GM18868 (cell line): ENCODE data around the gene ERH.
"Not testable (repeated sequence)": the region's sequence is repeated elsewhere in the genome, so short reads cannot be mapped to it uniquely, and the experiment has no call there.

ENCODE experiments used
- ATAC-seq: cut with Tn5 transposase; IDR thresholded peaks from one replicate; pipeline ENCODE4 v1.9.1; 2021; ENCODE audit warnings: mild to moderate bottlenecking, moderate library complexity; ENCODE audit not compliant: unreplicated experiment

Gene ERH

GRCh38 chr14:69398053-69398817, at the start of gene ERH, which contains the start of gene SLC39A9:
TSS of gene ERH (minus strand) at chr14:69398299. CDS start at chr14:69398233, 66 bp downstream.
TSS of gene SLC39A9 (plus strand) at chr14:69398692. CDS start at chr14:69399370, 678 bp downstream.
- peak; percentile 89 for ATAC-seq

- no peak for ATAC-seq
Measured at GRCh38 chr14:69443296-69443805, 45.3 kb upstream of the ERH start.

DNA sequence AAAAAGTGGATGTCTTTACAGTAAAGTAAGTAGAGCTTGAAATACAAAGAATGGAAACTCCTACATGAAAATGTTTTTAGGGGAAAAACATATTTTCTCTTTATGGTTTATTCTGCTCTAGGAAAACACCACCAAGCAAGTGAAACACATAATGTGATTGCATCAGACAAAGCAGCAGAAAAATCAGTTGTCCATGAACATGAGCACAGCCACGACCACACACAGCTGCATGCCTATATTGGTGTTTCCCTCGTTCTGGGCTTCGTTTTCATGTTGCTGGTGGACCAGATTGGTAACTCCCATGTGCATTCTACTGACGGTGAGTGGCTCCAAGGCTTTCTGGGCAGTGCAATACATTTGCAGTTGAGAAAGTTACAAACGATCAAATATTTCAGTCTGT, 43.8 kb upstream of the ERH start:
- ATAC-seq, result peak; percentile 84

GRCh38 chr14:69439521-69440270, 41.6 kb upstream of the ERH start:
- ATAC-seq, result no peak

DNA sequence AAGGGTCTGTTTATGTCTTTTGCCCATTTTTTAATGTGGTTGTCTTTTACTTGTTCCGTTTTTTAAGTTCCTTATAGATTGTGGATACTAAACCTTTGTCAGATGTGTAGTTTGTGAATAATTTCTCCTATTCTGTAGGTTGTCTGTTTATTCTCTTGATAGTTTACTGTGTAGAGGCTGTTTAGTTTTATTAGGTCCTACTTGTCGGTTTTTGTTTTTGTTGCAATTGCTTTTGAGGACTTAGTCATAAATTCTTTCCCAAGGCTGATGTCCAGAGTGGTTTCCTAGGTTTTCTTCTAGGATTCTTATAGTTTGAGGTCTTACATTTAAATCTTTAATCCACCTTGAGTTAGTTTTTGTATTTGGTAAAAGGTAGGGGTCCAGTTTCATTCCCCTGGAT, 34.3 kb upstream of the ERH start:
- no peak for ATAC-seq

- ATAC-seq, result no peak
Measured at GRCh38 chr14:69430306-69430939, 32.3 kb upstream of the ERH start.

- no peak for ATAC-seq
Measured at GRCh38 chr14:69429643-69430042, 31.5 kb upstream of the ERH start.

- no peak for ATAC-seq
Measured at GRCh38 chr14:69428289-69428998, 30.3 kb upstream of the ERH start.

- no peak for ATAC-seq
Measured at GRCh38 chr14:69427596-69427995, 29.5 kb upstream of the ERH start.

DNA sequence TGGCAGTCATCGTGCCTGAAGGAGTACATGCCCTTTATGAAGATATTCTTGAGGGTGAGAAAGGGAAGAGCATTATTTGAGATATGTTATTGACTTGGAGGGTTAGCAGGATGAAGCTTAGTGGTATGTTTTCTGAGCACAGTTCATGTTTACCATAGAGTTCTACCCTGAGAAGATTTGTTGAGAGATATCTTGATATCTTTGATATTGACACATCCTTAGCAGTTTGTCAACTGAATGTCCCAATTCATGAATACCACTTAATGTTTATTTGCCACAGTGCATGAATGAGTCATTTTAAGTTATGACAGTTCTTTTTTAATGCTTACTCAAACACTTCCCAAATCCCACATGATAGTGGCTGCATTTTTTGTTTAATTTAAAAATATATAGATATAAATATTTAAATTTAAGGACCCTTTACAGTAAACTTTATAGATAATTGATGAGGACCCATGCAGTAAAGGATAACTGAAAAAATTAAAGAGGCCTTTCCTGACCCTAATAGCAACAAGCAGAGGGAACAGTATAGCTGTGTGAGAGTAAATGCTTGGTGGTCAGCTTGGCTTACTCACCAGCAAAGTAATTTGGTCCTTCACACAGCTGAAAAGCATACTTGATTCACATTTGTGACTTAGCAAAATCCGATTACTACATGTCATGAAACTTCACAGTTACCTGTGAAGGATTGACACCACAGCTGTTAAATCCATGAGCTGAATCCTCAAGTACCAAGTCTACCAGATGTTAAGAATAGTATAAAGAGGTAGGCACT, 26.2 kb upstream of the ERH start:
- ATAC-seq, result no peak

DNA sequence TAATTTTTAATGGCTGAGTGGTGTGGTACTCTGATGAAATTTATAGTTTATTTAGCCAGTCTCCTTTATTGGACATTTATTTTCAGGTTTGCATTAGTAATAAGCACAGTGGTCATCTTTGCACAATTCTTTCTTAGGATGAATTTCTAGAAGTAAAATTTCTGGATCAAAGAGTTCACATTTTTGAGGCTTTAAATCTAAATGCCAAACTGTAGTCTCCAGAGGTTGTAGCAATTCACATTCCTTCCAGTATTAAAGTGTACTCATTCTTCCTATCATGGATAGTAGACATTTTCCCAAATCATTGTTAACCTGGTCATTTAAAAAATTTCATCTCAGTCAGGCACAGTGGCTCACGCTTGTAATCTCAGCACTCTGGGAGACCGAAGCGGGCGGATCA, 25.2 kb upstream of the ERH start:
- no peak for ATAC-seq

DNA sequence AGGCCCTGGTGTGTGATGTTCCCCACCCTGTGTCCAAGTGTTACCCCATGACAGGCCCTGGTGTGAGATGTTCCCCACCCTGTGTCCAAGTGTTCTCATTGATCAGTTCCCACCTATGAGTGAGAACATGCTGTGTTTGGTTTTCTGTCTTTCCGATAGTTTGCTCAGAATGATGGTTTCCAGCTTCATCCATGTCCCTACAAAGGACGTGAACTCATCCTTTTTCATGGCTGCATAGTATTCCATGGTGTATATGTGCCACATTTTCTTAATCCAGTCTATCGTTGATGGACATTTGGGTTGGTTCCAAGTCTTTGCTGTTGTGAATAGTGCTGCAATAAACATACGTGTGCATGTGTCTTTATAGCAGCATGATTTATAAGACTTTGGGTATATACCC, 18.0 kb upstream of the ERH start:
- not testable (repeated sequence) for ATAC-seq

DNA sequence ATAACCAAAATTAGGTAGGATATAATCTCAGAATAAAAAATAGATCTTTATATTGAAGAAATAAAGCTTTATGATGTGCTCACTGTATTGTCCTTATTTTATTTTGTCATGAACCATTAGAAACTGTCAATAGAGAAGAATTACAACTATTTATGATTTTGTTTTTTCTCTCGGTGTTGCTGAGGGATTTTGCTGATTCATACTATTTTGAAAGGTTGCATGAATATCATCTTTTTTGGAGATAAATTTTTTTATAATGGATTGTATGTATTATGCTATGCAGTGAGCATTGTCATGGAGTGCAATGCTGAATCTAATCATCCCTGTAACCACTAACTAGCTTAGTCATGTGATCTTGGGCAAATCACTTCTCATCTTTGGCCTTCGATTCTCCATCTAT, 15.4 kb upstream of the ERH start:
- no peak for ATAC-seq

DNA sequence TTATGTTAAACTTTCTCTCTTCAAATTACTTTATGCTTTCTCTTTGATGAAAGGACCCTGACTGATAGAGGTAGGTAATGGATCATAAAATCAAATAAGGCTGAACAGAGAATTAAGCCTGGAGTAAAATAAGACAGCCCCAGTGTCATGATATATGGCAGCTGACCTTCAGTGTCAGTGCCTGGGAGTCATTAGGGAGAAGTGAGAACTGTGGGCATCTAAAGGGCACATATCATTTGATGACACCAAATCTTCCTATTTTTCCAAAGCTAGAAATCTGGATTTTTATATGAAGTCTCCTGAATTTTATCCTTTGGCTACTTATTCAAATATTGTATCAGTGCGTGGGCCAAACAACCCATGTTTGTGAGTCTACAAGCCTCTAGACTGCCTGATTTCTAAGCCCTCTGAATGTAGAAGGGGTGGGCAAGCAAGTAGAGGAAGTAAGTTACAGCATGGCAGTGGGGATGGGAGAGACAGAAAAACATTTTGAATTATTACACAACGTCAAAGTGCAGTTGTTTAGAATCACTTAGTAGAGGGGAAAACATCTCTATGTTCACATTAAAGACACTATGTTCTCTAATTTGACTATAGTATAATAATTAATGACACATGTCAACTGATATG, 10.3 kb upstream of the ERH start:
- no peak for ATAC-seq

- no peak for ATAC-seq
Measured at GRCh38 chr14:69405762-69406161, 7.7 kb upstream of the ERH start.

- ATAC-seq, result no peak
Measured at GRCh38 chr14:69404883-69405282, 6.8 kb upstream of the ERH start.

DNA sequence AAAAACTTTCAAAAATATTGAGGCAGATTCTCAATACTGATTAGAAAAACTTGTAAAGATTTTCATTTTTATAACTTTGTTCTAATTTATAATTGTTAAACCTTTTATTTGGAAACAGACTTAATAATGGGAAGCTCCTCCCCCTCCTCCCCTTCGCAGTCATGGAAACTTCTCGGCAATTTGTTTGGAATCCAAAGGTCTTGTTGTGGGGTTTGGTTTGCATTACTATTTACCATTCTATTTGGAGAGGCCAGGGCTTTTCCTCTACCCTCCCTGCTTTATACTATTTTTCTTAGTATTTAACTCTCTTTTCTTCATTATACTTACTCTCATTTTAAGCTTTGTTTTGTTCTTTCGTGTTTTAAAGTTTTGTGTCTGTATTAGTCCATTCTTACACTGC, 6.4 kb upstream of the ERH start:
- ATAC-seq, result no peak

GRCh38 chr14:69401841-69402240, 3.7 kb upstream of the ERH start:
- no peak for ATAC-seq

DNA sequence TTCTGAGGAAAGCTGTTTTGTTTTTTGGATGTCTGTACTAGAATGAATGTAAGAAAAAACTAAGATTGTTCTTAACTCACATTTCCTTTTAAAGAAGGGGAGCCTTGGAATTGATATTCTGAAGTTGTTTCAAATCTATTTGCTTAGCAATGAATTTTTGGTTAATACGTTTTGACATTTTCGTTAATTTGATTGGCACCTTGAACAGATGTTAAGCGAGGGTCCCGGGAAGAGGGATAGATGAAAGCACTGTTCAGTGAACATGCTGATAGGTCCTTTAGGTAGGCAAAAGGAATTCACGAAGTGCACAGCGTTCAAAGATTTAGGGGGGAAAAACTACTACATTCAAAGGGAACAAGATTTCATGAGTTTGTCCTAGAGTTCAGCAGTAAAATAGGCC, 2.1 kb upstream of the ERH start:
- ATAC-seq, result no peak

- no peak for ATAC-seq
Measured at GRCh38 chr14:69399750-69400149, 1.7 kb upstream of the ERH start.
